ENCODE data around the gene PRELP. TPM values are rescaled to one million over a fixed set of nuclear protein-coding genes. Genes with fewer than 3 reads are reported as not detected.

PRELP gene
- total and polyA plus RNA-seq, 9 of the 15 experiments (the other 6 are each of a cell fraction or from before 2014, with no cell fraction given) = 0.04 TPM; not detected in 8

- no peak overlapping the region for H3K4me2 ChIP-seq (ENCODE audit: insufficient read depth, low read length)
- peak; percentile 84 for TF ChIP-seq NFIX (CRISPR knock-in tag; IDR thresholded peaks at IDR 0.05; ENCODE audit: low read depth)
- TF ChIP-seq NFIC (IDR thresholded peaks at IDR 0.05) = peak; percentile 98
- no peak for TF ChIP-seq ZC3H8 (IDR thresholded peaks at IDR 0.05)
- TF ChIP-seq ZNF239 (CRISPR knock-in tag; IDR thresholded peaks at IDR 0.05) = no peak
- no peak for TF ChIP-seq ELF4 (CRISPR knock-in tag; IDR thresholded peaks at IDR 0.05)
- WGBS (ENCODE audit: insufficient coverage, low coverage, missing lambda C conversion rate) = 7% methylated on average over 6 of the region's 6 CpGs
Measured at GRCh38 chr1:203480525-203481084, 5.0 kb downstream of the PRELP start.

GRCh38 chr1:203481196-203481595, 5.6 kb downstream of the PRELP start:
- Histone ChIP-seq H3K79me2 (ENCODE audit: control insufficient read depth, insufficient read depth, low read length) (no peaks in the 10 kb centered on the region), H3K9ac (ENCODE audit: insufficient read depth in 1 of 2, low read depth in 2 of 2, low read length in 2 of 2) (no peak overlapping the region), H3K4me3 (no peak overlapping the region), H3K9me1 (ENCODE audit: control insufficient read depth, insufficient read depth, low read length) (no peaks in the 10 kb centered on the region), H4K20me1 (replicated peaks; ENCODE audit: control insufficient read depth, insufficient read depth, low read length) (no peaks in the 10 kb centered on the region), H3K4me1 (replicated peaks in 1 of 2; ENCODE audit: control insufficient read depth in 2 of 2, insufficient read depth in 2 of 2, low read length in 2 of 2) (peaks cover 0 to 4% of the 10 kb centered on the region in 2 experiments; a peak in 1 of 5 replicates), H3K4me2 (ENCODE audit: insufficient read depth, low read length) (no peak overlapping the region), H3K36me3 (ENCODE audit: control insufficient read depth, insufficient read depth, low read length) (no peaks in the 10 kb centered on the region), H3K9me3 (replicated peaks; ENCODE audit: control insufficient read depth, insufficient read depth, low read depth, low read length) (no peaks in the 10 kb centered on the region), H3K27me3 (ENCODE audit: control insufficient read depth in 2 of 2, insufficient read depth in 2 of 2, low read length in 2 of 2) (peaks cover 44 to 60% of the 10 kb centered on the region in 2 experiments), H3K27ac (ENCODE audit: extremely low read depth, low read depth, low read length) (no peak overlapping the region), H2AFZ (ENCODE audit: low read depth, low read length) (no peak overlapping the region)
- in situ Hi-C loops (cut with MboI) = no loop called here
- ATAC-seq (no peak), FAIRE-seq (no peak), DNase-seq (ENCODE audit: extremely low read depth in 1 of 4, low spot score in 3 of 4) (no peak)
- POLR2A ChIA-PET = interaction anchor here (1.4 kb wide), 1 partner anchor 10 kb away, joined by 4 read pairs; no protein-coding TSS in a partner anchor
- intact Hi-C loops (cut with micrococcal nuclease) = no loop called here
- 0% methylated on average over 1 of the region's 1 CpG for WGBS (ENCODE audit: insufficient coverage, low coverage, missing lambda C conversion rate)
- BruUV-seq (replicated peaks) = no TSS peak
- CTCF ChIA-PET (ENCODE audit: low intra/inter-chr PET ratio) = no interaction called here
- no peak for TF ChIP-seq IRF9 (tag; IDR thresholded peaks at IDR 0.05)
- TF ChIP-seq ZNF408 (CRISPR knock-in tag; IDR thresholded peaks at IDR 0.05; ENCODE audit: low read depth) = no peak
- TF ChIP-seq DIDO1 (tag; IDR thresholded peaks at IDR 0.05; ENCODE audit: low read depth) = no peak
- no peak for TF ChIP-seq ZNF77 (CRISPR knock-in tag; IDR thresholded peaks at IDR 0.05)
- no peak for TF ChIP-seq PHF20 (IDR thresholded peaks at IDR 0.05; ENCODE audit: partially characterized antibody)
- TF ChIP-seq CEBPG (CRISPR knock-in tag; IDR thresholded peaks at IDR 0.05) = no peak
- no peak for TF ChIP-seq CEBPG (tag; conservative IDR thresholded peaks at IDR 0.05 in 1 of 2, IDR thresholded peaks at IDR 0.05 in 1 of 2)
- TF ChIP-seq, protein P1, sequence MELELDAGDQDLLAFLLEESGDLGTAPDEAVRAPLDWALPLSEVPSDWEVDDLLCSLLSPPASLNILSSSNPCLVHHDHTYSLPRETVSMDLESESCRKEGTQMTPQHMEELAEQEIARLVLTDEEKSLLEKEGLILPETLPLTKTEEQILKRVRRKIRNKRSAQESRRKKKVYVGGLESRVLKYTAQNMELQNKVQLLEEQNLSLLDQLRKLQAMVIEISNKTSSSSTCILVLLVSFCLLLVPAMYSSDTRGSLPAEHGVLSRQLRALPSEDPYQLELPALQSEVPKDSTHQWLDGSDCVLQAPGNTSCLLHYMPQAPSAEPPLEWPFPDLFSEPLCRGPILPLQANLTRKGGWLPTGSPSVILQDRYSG (tag; conservative IDR thresholded peaks at IDR 0.05; ENCODE audit: low read depth) = no peak
- TF ChIP-seq TAF7 (tag; IDR thresholded peaks at IDR 0.05) = no peak
- no peak for TF ChIP-seq FUS (optimal IDR thresholded peaks at IDR 0.05; ENCODE audit: low read depth, low read length)
- no peak for TF ChIP-seq GTF2A2 (tag; IDR thresholded peaks at IDR 0.05)

More at GRCh38 chr1:203480525-203481084, 5.0 kb downstream of the PRELP start:
- no peaks in the 10 kb centered on the region for H3K36me3 ChIP-seq (ENCODE audit: control insufficient read depth, insufficient read depth, low read length)
- no peak overlapping the region for H3K27ac ChIP-seq (ENCODE audit: extremely low read depth, low read depth, low read length)
- no peaks in the 10 kb centered on the region for H4K20me1 ChIP-seq (replicated peaks; ENCODE audit: control insufficient read depth, insufficient read depth, low read length)
- H3K79me2 ChIP-seq (ENCODE audit: control insufficient read depth, insufficient read depth, low read length) = no peaks in the 10 kb centered on the region
- in situ Hi-C loops (cut with MboI) = no loop called here
- ATAC-seq (peak; percentile 90), FAIRE-seq (no peak), DNase-seq (ENCODE audit: extremely low read depth in 1 of 4, low spot score in 3 of 4) (peak; percentile 66 to 88 (median 86))
- H3K9ac ChIP-seq (ENCODE audit: insufficient read depth in 1 of 2, low read depth in 2 of 2, low read length in 2 of 2) = no peak overlapping the region
- no peaks in the 10 kb centered on the region for H3K9me1 ChIP-seq (ENCODE audit: control insufficient read depth, insufficient read depth, low read length)
- ChIA-PET POLR2A (interaction anchor here (0.6 to 1.4 kb wide), 3 partner anchors 7 to 46 kb away, joined by 3 to 4 read pairs (median 3); no protein-coding TSS in a partner anchor), CTCF (ENCODE audit: low intra/inter-chr PET ratio) (no interaction called here)
- H3K27me3 ChIP-seq (ENCODE audit: control insufficient read depth in 2 of 2, insufficient read depth in 2 of 2, low read length in 2 of 2) = peaks cover 47 to 62% of the 10 kb centered on the region in 2 experiments
- intact Hi-C loops (cut with micrococcal nuclease) = no loop called here
- no peak overlapping the region for H2AFZ ChIP-seq (ENCODE audit: low read depth, low read length)
- no TSS peak for BruUV-seq (replicated peaks)
- no peaks in the 10 kb centered on the region for H3K9me3 ChIP-seq (replicated peaks; ENCODE audit: control insufficient read depth, insufficient read depth, low read depth, low read length)
- H3K4me1 ChIP-seq (replicated peaks in 1 of 2; ENCODE audit: control insufficient read depth in 2 of 2, insufficient read depth in 2 of 2, low read length in 2 of 2) = peaks cover 0 to 4% of the 10 kb centered on the region in 2 experiments; a peak in 1 of 5 replicates
- no peak overlapping the region for H3K4me3 ChIP-seq
